ENCODE measurements around the gene CAPN15.
"Not testable (repeated sequence)": the region's sequence is repeated elsewhere in the genome, so short reads cannot be mapped to it uniquely, and the experiment has no call there.

Gene CAPN15

DNA sequence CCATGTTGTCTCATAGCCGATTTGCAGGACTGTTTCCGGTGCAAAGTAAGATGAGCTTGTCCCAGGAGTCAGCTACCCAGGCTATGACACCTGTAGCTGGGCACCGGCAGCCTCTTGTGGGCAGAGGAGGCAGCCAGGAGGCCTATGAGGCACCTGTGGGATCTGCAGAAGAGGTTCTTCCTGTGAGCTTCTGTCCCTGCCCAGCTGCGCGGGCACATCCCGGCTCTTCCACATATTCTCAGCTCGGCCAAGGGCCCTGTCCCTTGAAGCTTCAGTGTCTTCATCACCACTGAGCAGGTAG lies 21.3 kb upstream of the CAPN15 start:
- DNase-seq (ENCODE audit: low read depth in 2 of 2) = no peak

DNA sequence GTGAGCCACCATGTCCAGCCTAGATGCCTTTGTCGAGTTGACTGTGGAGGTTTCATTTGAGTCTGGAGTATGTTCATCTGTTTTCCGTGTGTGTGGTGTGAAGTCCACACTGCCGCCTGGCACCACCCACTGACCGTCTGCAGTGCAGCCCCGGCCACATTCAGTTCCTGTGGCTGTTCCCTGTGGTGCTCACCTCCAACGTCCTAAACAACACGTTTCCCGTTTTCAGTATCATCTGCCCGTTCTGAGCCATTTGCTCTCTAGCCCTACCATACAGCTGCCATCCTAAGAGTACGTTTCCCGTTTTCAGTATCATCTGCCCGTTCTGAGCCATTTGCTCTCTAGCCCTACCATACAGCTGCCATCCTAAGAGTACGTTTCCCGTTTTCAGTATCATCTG lies 20.0 kb upstream of the CAPN15 start:
- not testable (repeated sequence) for DNase-seq (ENCODE audit: low read depth in 2 of 2)

DNA sequence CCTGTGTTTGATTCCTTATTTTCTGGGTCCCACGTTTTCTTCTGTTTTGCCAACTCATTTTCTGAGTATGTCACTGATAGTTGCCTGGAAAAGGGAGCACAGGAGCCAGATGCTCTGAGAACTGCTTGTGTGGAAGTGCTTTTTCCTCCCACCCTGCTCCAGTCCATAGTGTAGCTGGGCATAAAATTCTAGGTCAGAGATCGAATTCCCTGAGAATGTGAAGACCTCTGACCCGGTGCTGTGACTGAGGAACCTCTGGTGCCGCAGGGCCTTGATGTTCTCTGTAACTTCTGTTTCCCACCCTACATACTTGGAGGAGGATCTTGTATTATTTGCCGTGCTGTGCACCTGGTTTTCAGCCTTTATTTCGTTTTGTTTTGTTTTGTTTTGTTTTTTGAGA lies 19.5 kb upstream of the CAPN15 start:
- no peak for DNase-seq (ENCODE audit: low read depth in 2 of 2)

DNA sequence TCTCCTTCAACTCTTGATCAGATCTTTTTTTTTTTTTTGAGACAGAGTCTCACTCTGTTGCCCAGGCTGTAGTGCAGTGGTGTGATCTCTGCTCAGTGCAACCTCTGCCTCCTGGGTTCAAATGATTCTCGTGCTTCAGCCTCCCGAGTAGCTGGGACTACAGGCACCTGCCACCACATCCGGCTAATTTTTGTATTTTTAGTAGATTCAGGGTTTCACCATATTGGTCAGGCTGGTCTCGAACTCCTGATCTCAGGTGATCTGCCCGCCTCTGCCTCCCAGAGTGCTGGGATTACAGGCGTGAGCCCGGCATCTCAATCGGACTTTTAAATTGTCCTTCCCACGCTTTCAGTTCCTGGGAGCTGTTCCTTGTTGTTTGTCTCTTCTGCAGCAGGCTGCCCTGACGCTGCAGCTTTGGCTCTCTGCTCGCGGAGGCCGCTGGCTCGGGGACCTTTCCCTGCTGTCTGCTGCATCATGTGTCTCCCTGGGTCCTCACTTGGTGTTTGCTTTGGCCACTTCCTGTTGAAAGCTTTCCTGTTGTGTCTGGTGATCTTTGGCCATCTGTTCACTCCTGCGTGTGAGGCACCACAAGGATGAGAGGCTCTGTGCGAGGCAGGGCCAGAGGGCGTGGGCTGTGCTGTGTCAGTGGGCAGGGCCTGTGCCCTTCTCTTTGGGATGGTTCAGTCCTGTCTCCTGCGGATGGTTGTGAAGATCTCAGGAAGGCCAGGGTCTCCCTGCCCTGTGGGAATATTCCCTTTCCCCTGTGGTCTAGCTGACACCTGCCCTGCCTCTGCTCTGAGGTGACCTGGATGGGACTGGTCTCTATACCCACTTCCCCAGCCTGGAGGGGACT lies 18.4 kb upstream of the CAPN15 start:
- no peak for DNase-seq (ENCODE audit: low read depth in 2 of 2)

DNA sequence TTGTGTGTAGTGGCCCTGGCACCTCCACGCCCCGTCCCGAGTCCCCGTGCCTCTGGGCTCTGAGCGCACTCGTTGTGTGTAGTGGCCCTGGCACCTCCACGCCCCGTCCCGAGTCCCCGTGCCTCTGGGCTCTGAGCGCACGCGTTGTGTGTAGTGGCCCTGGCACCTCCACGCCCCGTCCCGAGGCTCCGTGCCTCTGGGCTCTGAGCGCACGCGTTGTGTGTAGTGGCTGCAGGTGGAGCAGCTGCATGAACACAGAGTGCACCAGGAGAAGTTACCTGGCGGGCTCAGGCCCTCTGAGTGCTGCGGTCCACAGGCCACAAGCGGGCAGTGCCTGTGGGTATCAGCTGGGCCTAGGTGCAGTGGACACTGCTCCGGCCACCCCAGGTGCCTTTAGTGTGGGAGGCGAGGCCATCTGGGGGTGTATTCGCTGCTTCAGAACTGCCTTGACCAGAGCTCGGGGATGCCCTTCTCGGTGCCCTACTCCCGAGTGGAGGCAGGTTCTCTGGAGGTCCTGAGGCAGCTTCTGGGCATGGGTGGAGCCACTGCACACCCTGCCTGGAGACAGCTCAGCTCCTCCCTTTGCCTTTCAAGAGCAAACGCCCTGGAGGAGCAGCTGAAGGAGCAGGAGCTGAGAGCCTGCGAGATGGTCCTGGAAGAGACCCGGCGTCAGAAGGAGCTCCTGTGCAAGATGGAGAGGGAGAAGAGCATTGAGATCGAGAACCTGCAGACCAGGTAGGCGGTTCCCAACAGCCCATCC lies 17.3 kb upstream of the CAPN15 start:
- DNase-seq (ENCODE audit: low read depth in 2 of 2) = no peak

DNA sequence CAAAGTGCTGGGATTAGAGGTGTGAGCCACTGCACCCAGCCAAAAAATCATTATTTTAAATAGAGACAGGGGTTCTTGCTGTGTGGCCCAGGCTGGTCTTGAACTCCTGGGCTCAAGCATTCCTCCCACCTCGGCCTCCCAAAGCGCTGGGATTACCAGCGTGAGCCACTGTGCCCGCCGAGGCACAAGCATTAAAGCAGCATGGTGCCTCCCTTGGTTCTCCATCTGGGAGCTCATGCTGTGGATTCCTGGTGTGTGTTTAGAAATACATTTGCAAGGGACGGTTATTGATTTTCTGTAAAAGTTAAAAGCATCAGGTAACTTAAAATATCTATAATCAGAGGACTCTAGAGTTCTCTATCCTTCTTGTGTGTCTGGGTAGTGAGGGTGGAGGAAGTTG lies 14.7 kb upstream of the CAPN15 start:
- no peak for DNase-seq (ENCODE audit: low read depth in 2 of 2)

DNA sequence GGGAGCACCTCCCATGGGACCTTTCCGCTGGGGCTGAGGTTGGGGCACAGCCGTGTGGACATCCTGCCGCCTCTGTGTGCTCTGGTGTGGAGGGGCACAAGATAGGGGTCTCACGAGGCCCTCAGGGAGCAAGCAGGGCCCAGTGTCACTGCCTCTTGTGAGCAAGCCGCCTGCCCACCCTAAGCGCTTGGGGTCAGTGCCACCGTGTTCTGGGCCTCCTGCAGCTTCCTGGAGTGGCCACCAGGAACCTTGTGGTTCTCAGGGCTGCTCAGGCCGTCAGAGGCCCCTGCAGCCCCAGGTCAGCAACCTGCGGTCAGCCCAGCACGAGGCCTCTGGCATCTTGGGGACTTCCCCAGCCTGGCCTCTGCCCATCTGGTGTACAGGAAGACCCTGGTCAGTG lies 13.6 kb upstream of the CAPN15 start:
- DNase-seq (ENCODE audit: low read depth in 2 of 2) = no peak

DNA sequence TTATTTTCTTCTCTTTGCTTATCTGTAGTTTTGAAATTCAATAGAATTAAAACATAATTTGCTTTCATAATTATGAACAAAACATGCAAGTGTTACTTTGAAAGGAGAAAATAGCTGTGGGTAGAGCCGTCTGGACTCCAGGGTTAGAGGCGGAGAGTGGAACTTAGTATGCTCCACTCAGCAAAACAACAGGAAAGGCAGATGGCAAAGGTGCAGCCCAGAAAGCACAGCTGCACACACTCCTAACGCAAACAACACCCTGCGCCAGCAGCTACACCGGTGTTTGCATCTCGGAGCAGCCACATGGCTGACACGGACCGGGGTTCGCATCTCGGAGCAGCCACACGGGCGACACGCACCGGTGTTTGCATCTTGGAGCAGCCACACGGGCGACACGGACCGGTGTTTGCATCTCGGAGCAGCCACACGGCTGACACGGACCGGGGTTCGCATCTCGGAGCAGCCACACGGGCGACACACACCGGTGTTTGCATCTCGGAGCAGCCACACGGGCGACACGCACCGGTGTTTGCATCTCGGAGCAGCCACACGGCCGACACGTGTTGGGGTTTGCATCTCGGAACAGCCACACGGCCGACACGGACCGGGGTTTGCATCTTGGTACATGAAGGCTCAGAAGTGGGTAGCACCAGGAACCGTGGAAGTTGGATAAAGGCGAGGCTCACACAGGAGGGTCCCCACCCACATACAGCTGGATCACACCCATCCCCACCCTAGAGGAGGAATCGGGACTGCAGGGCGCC lies 12.2 kb upstream of the CAPN15 start:
- DNase-seq (ENCODE audit: low read depth in 2 of 2) = no peak

DNA sequence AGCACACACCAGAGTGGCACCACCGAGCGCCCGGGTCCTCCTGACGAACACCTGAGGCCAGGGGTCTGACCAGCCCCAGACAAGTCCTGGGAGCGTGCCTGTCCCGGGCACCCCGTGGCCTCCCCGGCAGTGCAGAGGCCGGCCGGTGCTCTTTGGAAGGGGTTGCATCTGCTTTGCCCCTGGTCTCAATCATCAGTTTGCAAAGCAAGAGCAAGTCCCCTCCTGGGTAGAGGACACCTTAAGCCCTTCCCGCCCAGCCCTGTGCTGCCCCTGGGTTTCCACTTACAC lies 11.6 kb upstream of the CAPN15 start:
- no peak for DNase-seq (ENCODE audit: low read depth in 2 of 2)

DNA sequence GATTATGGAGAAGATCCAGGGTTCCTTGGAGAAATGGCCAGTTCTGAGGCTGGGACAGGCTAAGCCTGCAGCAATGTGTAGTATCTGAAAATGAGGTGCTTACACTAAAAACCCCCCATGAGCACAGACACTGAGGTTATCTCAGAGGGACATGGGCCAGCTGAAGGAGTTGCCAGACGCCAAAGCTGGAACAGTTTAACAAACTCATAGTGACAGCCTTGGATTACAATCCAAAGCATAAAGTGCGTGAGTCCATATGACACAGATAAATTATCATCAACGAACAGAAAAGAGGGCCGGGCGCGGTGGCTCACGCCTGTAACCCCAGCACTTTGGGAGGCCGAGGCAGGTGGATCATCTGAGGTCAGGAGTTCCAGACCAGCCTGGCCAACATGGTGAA lies 11.2 kb upstream of the CAPN15 start:
- no peak for DNase-seq (ENCODE audit: low read depth in 2 of 2)

DNA sequence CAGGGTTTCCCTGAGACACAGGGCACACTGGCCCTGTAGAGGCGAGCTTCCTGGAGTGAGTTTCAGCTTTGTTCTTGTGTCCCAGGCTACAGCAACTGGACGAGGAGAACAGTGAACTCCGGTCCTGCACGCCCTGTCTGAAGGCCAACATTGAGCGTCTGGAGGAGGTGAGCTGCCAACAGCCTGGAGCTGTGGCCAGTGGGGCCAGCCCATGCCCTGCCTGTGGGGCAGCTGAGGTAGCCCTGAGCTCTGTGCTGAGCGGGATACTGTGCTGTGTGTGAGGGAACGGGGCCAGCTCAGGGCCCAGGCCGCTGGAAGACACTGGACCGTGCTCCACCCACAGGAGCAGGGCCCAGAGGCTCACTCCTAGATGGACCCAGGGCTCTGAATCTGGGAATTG lies 8.7 kb upstream of the CAPN15 start:
- DNase-seq (ENCODE audit: low read depth in 2 of 2) = no peak

DNA sequence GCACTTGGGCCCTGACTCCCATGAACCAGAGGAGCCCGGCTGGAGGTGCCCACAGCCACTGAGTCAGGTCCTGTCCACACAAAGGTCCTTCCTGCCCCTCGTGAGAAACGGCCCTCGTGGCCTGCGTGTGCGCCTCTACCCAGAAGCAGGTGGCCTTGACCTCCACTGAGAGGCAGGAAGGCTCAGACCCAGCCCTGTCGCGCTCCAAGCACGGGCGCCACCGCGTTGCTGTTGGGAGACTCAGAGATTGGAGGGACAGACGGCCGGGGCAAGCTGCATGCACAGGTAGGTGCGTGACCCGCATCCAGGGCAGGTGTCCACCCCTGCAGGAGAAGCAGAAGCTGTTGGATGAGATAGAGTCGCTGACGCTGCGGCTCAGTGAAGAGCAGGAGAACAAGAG lies 8.1 kb upstream of the CAPN15 start:
- no peak for DNase-seq (ENCODE audit: low read depth in 2 of 2)

DNA sequence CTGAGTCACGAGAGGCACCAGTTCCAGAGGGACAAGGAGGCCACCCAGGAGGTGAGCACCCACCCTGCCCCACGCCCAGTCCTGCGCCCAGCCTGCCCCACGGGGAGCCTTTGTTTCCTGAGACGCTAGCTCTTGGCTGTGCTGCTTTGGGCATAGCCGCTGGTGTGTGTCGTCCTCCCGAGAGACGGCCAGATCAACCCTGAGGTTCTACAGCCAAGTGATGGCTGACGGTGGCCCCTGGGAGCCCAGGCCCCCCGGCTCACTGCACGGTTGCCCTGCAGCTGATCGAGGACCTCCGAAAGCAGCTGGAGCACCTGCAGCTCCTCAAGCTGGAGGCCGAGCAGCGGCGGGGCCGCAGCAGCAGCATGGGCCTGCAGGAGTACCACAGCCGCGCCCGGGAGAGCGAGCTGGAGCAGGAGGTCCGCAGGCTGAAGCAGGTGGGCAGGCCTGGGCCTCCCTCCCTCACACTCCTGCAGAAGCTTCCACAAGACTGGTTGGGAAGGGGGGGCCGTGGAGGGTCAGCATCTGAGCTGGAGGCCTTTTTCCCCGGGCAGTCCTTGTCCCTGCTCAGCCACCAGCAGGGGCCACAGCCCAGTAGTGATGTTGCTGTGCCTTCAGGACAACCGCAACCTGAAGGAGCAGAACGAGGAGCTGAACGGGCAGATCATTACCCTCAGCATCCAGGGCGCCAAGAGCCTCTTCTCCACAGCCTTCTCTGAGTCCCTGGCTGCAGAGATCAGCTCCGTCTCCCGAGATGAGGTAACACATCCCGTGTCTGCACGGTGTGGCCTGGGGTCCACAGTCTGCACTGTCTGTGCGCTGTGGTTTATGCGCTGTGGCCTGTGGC lies 7.4 kb upstream of the CAPN15 start:
- DNase-seq (ENCODE audit: low read depth in 2 of 2) = no peak

DNA sequence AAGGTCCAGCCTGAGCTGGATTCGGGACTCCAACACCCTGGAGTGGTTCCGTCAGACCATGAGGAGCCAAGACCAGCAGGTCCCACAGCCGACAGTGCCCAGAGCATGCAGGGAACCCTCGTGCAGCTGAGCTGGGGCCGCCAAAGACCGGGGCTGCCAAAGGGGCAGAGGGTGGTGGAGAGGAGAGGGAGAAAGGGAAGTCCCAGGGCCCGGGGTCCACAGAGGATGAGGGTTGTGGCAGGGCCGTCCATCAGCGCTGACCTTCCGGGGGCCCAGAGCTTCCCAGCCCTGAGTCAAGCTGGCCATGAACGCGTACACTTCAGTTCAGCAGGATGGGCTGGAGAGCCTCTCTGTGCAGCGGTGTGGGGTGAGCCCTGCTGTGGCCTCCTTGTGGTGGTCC lies 6.7 kb upstream of the CAPN15 start:
- no peak for DNase-seq (ENCODE audit: low read depth in 2 of 2)

DNA sequence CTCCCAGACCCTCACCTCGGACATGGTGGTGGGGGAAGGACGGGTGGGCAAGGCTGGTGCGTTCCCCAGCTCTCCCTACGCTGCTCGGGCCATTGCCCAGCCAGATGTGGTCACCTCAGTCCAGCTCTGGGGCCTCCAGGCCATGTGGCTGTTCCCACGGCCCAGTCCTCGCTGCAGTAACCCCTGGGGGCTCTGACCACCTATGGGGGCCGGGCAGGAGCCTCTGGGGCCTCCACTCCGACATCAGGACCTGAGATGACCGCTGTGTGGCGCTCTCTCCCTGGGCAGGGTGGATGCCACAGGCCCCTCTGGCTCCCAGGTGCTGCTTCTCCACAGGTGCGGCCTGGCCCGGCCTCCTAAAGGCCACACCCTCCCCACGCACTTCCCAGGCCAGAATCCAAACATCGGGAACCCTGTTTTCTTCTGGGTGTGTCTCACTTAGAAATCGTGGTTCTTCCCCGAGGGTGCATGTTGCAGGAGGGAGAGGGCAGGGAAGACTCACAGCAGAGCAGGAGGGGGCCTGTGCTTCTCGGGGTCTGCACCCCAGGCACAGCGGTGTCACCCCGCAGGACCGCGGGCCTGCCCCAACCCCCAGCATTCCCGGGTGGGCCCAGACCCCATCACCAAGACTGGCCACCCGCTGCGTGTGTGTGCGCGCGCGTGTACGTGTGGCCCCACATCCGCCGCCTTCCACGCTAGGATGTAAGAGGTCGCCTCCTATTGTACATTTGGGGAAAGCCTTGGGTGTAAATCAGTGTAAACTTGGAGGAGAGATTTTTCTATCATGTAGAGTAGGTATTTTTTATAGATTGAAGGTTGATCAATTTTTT lies 5.9 kb upstream of the CAPN15 start:
- no peak for DNase-seq (ENCODE audit: low read depth in 2 of 2)

DNA sequence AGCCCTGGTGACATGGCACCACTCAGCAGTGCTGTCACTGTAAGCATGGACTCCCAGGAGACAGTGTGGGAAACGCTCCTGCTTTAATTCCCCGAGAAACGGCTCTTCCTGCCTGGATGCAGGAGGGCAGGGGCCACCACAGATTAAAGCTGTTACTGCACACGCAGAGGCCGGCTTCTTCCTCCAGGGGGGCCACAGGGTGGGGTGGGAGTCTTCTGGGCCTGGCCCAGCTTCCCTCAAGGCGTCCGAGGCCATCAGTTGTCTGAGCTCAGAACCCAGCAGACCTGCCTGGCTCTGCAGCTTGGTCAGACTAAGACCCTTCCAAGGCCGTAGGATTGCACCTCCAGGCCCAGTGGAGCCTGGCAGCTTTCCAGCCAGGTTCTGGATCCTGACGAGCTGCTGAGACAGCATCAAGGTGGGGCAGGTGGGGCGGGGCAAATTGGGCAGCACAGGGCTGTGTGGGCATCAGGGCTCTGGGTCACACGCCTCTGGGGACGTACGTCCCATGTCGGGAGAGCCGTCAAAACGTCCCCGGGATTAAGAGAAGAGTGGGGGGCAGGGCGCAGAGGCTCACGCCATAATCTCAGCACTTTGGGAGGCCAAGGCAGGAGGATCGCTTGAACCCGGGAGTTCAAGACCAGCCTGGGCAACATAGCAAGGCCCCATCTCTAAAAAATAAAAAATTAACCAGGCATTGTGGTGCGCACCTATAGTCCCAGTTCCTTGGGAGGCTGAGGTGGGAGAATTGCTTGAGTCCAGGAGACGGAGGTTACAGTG lies 5.0 kb upstream of the CAPN15 start:
- DNase-seq (ENCODE audit: low read depth in 2 of 2) = no peak

DNA sequence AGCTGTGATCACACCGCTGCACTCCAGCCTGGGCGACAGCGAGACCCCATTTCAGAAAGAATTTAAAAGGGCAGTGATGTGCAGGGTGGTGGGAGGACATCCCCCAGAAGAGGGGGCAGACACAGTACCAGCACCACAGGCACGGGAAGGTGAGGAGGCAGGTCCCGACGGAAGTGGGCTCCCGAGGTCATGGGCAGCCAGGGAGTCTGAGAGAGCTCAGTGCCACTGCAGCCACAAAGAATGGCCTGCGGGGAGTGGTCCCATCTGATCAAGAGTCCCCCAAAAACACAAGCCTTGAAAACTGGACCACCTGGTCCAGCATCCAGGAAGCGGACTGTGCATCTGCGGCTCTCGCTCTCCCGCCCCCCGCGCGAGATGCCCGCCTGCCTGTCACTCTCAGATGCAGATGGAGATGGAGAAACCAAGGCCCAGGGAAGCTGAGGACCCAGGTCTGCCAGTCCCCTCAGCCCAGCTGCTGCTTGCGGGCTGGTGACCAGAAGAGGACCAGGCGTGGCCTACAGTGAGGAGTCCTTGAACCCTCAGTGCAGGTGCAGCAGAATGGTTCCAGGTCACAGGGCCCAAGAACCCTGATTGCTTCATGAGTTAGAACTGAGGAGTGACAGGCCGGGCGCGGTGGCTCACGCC lies 4.3 kb upstream of the CAPN15 start:
- no peak for DNase-seq (ENCODE audit: low read depth in 2 of 2)

DNA sequence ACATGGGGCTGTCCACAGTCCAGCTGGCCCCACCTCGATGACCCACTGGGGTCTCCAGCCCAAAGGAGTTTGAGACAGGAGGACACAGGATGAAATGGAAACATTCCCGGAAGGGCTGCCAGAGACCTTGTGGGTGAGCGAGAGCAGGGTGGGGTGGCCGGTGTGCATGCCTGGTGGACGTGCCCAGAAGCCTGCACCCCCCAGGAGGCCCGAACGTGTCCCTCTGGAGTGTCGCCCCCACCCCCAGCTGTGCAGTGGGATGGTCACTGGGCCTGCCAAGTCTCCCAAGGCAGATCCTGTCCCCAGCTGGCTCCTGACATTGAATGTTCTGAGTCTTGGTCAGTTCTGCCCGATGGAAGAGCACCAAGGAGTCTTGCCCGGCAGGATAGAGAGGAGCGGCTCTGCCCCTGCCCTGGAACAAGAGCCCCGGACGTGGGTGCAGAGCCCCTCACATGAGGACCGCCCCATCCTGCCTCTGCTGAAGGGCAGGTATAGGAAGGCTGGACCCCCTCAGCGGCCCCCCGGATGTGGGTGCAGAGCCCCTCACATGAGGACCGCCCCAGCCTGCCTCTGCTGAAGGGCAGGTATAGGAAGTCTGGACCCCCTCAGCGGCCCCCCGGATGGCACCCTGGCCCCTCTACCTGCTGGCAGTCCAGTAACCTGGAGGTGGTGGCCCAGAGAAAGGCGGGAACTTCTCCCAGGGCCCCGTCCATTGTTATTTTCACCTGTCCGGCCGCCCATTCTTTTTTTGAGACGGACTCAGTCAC lies 3.1 kb upstream of the CAPN15 start:
- DNase-seq (ENCODE audit: low read depth in 2 of 2) = no peak

DNA sequence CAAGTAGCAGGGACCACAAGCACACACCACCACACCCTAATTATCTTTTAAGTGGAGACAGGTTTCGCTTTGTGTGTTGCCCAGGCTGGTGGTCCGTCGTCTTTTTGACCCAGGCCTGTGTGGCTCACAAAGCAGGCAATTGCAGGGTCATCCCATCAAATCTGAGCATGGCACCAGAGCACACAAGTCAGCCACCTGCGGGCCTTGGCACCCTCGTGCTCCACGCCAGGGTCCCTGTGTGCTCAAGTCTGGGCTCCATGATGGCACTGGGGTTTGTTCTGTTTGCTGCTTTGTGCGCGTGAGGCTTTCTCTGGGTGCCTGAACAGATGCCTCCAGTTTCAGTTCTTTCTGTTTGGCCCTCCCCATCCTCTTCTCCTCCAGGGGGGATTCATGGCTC lies 2.4 kb upstream of the CAPN15 start:
- no peak for DNase-seq (ENCODE audit: low read depth in 2 of 2)
